IMR-90 (cell line): Measurements from ENCODE around the gene TMSB10. TPM values are rescaled to one million over a fixed set of nuclear protein-coding genes. Genes with fewer than 3 reads are reported as not detected.

Experiments used
- ATAC-seq: fragments of 200-7000 bp; cut with Tn5 transposase; 2 replicates; pipeline ENCODE4 v1.9.1; 2020; ENCODE audit warnings: low read depth, mild to moderate bottlenecking, moderate library complexity
- BruUV-seq: library from RNA; stranded (reverse); fragments of 400-500 nt; replicated peaks from 2 replicates; lab custom pipeline; 2021; lab: Mats Ljungman, UMichigan
- CTCF ChIA-PET: fragments of 300-600 bp; formaldehyde crosslinking; extraction: SDS; loops from one replicate; lab custom pipeline; 2021; ENCODE audit warnings: antibody characterized with exemption; lab: Yijun Ruan, JAX
- POLR2A ChIA-PET: fragments of 300-600 bp; sonication (Branson Sonifier 250); formaldehyde crosslinking; loops from one replicate; lab custom pipeline; 2022; ENCODE audit warnings: antibody characterized with exemption; ENCODE audit not compliant: unreplicated experiment; lab: Charles Lee
- DNase-seq: peaks from one replicate; pipeline ENCODE4 v3.0.0; 2013
- H2AFZ ChIP-seq: replicated peaks from 2 replicates; pipeline ENCODE3; 2013; ENCODE audit warnings: low read length, mild to moderate bottlenecking; ENCODE audit not compliant: poor library complexity
- H2AK5ac ChIP-seq: 2 replicates; pipeline ENCODE4 v1.6.1; 2013; ENCODE audit warnings: low read depth, low read length, inconsistent platforms
- H2AK9ac ChIP-seq: replicated peaks from 2 replicates; pipeline ENCODE3; 2013; ENCODE audit warnings: mild to moderate bottlenecking, low read depth, low read length, moderate library complexity; ENCODE audit not compliant: poor library complexity
- H2BK120ac ChIP-seq: 2 replicates; pipeline ENCODE4 v1.6.1; 2013; ENCODE audit warnings: low read depth, low read length, inconsistent platforms
- H2BK15ac ChIP-seq: 3 replicates; pipeline ENCODE4 v1.6.1; 2013; ENCODE audit warnings: low read depth, low read length, inconsistent platforms
- H2BK20ac ChIP-seq: 2 replicates; pipeline ENCODE4 v1.6.1; 2013; ENCODE audit warnings: low read depth, mild to moderate bottlenecking, inconsistent platforms, low read length, moderate library complexity
- H2BK5ac ChIP-seq: 2 replicates; pipeline ENCODE4 v1.6.1; 2013; ENCODE audit warnings: mild to moderate bottlenecking, low read depth, low read length, inconsistent platforms; ENCODE audit not compliant: poor library complexity, severe bottlenecking
- H3K14ac ChIP-seq: replicated peaks from 2 replicates; pipeline ENCODE4 v1.6.1; 2013; ENCODE audit warnings: low read depth, low read length, inconsistent platforms
- H3K18ac ChIP-seq: 2 replicates; pipeline ENCODE4 v1.6.1; 2013; ENCODE audit warnings: low read depth, low read length, control low read depth
- H3K23ac ChIP-seq: 2 replicates; pipeline ENCODE4 v1.6.1; 2013; ENCODE audit warnings: low read depth, low read length, inconsistent platforms
- H3K27ac ChIP-seq: 2 replicates; pipeline ENCODE4 v1.5.1; 2013; ENCODE audit warnings: mild to moderate bottlenecking, control low read depth, low read length; ENCODE audit not compliant: insufficient read depth
- H3K27me3 ChIP-seq: 2 replicates; pipeline ENCODE4 v1.6.1; 2013; ENCODE audit warnings: low read length; ENCODE audit not compliant: control insufficient read depth, insufficient read depth
- H3K36me3 ChIP-seq: 2 replicates; pipeline ENCODE4 v1.6.1; 2013; ENCODE audit warnings: low read length, mixed read lengths; ENCODE audit not compliant: control insufficient read depth, insufficient read depth
- H3K4ac ChIP-seq: 2 replicates; pipeline ENCODE4 v1.6.1; 2013; ENCODE audit warnings: low read depth, low read length, inconsistent platforms
- H3K4me1 ChIP-seq: 2 replicates; pipeline ENCODE4 v1.6.1; 2013; ENCODE audit warnings: low read length, mixed read lengths; ENCODE audit not compliant: control insufficient read depth, insufficient read depth
- H3K4me2 ChIP-seq: 2 replicates; pipeline ENCODE4 v1.6.1; 2013; ENCODE audit warnings: low read depth, mild to moderate bottlenecking, control low read depth, low read length, moderate library complexity
- H3K4me3 ChIP-seq: 2 replicates; pipeline ENCODE4 v1.5.1; 2013; ENCODE audit warnings: low read depth, mild to moderate bottlenecking, control low read depth, low read length, moderate library complexity; ENCODE audit not compliant: insufficient read depth
- H3K56ac ChIP-seq: 2 replicates; pipeline ENCODE4 v1.6.1; 2013; ENCODE audit warnings: low read length, inconsistent platforms; ENCODE audit not compliant: insufficient read depth; ENCODE audit errors: extremely low read depth
- H3K79me1 ChIP-seq, 2 experiments: 2 replicates each; pipeline ENCODE4 v1.6.1; 2013; ENCODE audit warnings: low read length in 2 of 2, inconsistent platforms in 1 of 2, low read depth in 1 of 2
- H3K9ac ChIP-seq: 2 replicates; pipeline ENCODE4 v1.6.1; 2013; ENCODE audit warnings: low read depth, low read length, control low read depth
- H3K9me1 ChIP-seq: 2 replicates; pipeline ENCODE4 v1.6.1; 2013; ENCODE audit warnings: low read length, inconsistent platforms; ENCODE audit not compliant: insufficient read depth
- H3K9me3 ChIP-seq: 2 replicates; pipeline ENCODE4 v1.6.1; 2013; ENCODE audit warnings: low read length; ENCODE audit not compliant: control insufficient read depth, insufficient read depth
- H4K20me1 ChIP-seq: 2 replicates; pipeline ENCODE4 v1.6.1; 2013; ENCODE audit warnings: low read length, inconsistent platforms; ENCODE audit not compliant: insufficient read depth
- H4K5ac ChIP-seq: 2 replicates; pipeline ENCODE4 v1.6.1; 2013; ENCODE audit warnings: mild to moderate bottlenecking, low read depth, low read length, control low read depth
- H4K8ac ChIP-seq, 2 experiments: 2 replicates each; pipeline ENCODE4 v1.6.1; 2013; ENCODE audit warnings: low read depth in 2 of 2, low read length in 2 of 2, control low read depth in 1 of 2, inconsistent platforms in 1 of 2
- H4K91ac ChIP-seq: 2 replicates; pipeline ENCODE4 v1.6.1; 2013; ENCODE audit warnings: low read depth, low read length, inconsistent platforms; ENCODE audit not compliant: insufficient read depth
- BHLHE40 ChIP-seq: fragments of 150-350 bp; IDR thresholded peaks from 2 replicates; pipeline ENCODE4 v1.6.1; 2016; ENCODE audit warnings: mild to moderate bottlenecking, low read depth, low read length
- CTCF ChIP-seq: conservative IDR thresholded peaks from 2 replicates; pipeline ENCODE4 v1.5.1; 2012; ENCODE audit warnings: mild to moderate bottlenecking, low read depth, low read length, improper control_type of control experiment
- MAFK ChIP-seq: IDR thresholded peaks from 2 replicates; pipeline ENCODE4 v1.6.1; 2012; ENCODE audit warnings: low read depth, low read length, improper control_type of control experiment
- MAZ ChIP-seq: IDR thresholded peaks from 2 replicates; pipeline ENCODE4 v1.6.1; 2012; ENCODE audit warnings: low read depth, mild to moderate bottlenecking, low read length, improper control_type of control experiment, moderate library complexity, borderline replicate concordance
- MXI1 ChIP-seq: IDR thresholded peaks from 2 replicates; pipeline ENCODE4 v1.6.1; 2012; ENCODE audit warnings: low read depth, mild to moderate bottlenecking, low read length, moderate library complexity, borderline replicate concordance
- POLR2A ChIP-seq: IDR thresholded peaks from 2 replicates; pipeline ENCODE4 v1.6.1; 2012; ENCODE audit warnings: mild to moderate bottlenecking, low read depth, low read length
- RAD21 ChIP-seq: IDR thresholded peaks from 2 replicates; pipeline ENCODE4 v1.6.1; 2012; ENCODE audit warnings: low read length, improper control_type of control experiment
- RFX5 ChIP-seq: IDR thresholded peaks from 2 replicates; pipeline ENCODE4 v1.8.0; 2012; ENCODE audit warnings: low read depth, mild to moderate bottlenecking, low read length, moderate library complexity
- WGBS, 2 experiments: methylation state at CpG; one replicate each; pipeline versions ENCODE4 v1.1.5 to v1.1.7; 2013; ENCODE audit warnings: missing lambda C conversion rate in 2 of 2; ENCODE audit not compliant: insufficient read length in 1 of 2; ENCODE audit errors: extremely low coverage in 2 of 2; 5-methylcytosine and 5-hydroxymethylcytosine counted together
- dilution Hi-C: fragments of 300-500 bp; cut with HindIII; formaldehyde crosslinking; loops from one replicate; pipeline ENCODE4 v1.14.3; 2018; ENCODE audit warnings: low sequenced_read_pairs; ENCODE audit not compliant: unreplicated experiment
- in situ Hi-C: fragments of 300-500 bp; cut with MboI; formaldehyde crosslinking; loops from 3 replicates; pipeline ENCODE4 v1.14.3; 2019; ENCODE audit warnings: low sequenced_read_pairs, inconsistent platforms, mixed read lengths
- intact Hi-C: fragments of 100-400 bp; cut with micrococcal nuclease; formaldehyde crosslinking; loops from 2 replicates; pipeline ENCODE4 v1.10.0; 2022
- polyA plus RNA-seq, 3 experiments: library from polyadenylated mRNA; depleted of rRNA; stranded (reverse); fragments of >200 nt; gene quantifications; 2 replicates each; pipeline ENCODE4 v1.2.3, GENCODE V29; 2012; ENCODE audit warnings: low replicate concordance in 1 of 3
- total RNA-seq: library from RNA; depleted of rRNA; stranded (reverse); fragments of >200 nt; gene quantifications from 2 replicates; pipeline ENCODE4 v1.2.3, GENCODE V29; 2012

TMSB10 gene
- total and polyA plus RNA-seq, 2 of the 4 experiments (the other 2 are of a cell fraction) = 3,620 to 5,527 TPM

GRCh38 chr2:84870306-84870705 is 35.1 kb upstream of the TMSB10 start:
- intact Hi-C loops = no loop called here
- no peak for ATAC-seq

More at GRCh38 chr2:84870306-84870705, 35.1 kb upstream of the TMSB10 start:
- dilution Hi-C loops (no loop called here), in situ Hi-C loops (loop anchor here (25.0 kb wide), 1 partner anchor 833 kb away; no protein-coding TSS in a partner anchor)
- Histone ChIP-seq H4K5ac (no peak overlapping the region), H3K9ac (no peak overlapping the region), H2BK15ac (no peak overlapping the region), H4K91ac (no peak overlapping the region), H3K9me3 (no peaks in the 10 kb centered on the region), H3K27ac (no peak overlapping the region), H3K27me3 (no peaks in the 10 kb centered on the region), H3K56ac (no peak overlapping the region), H3K9me1 (peaks cover 11% of the 10 kb centered on the region; the same call in 1 of the 2 replicates), H3K18ac (no peak overlapping the region), H2BK20ac (no peak overlapping the region), H3K79me1 (peaks cover 23 to 28% of the 10 kb centered on the region in 2 experiments), H3K36me3 (peaks cover 12% of the 10 kb centered on the region), H2BK5ac (no peak overlapping the region), H3K4me1 (peaks cover 7% of the 10 kb centered on the region), H3K4me2 (no peak overlapping the region), H2AK5ac (no peak overlapping the region), H2BK120ac (no peak overlapping the region), H2AFZ (no peak overlapping the region), H3K4ac (no peak overlapping the region), H3K14ac (no peak overlapping the region), H3K4me3 (no peak overlapping the region), H3K23ac (no peak overlapping the region), H4K20me1 (no peaks in the 10 kb centered on the region; the same call in 1 of the 2 replicates), H4K8ac (no peak overlapping the region), H2AK9ac (no peak overlapping the region)
- TF ChIP-seq RAD21 (no peak), RFX5 (no peak), CTCF (no peak), MAFK (no peak), BHLHE40 (no peak), MAZ (no peak), MXI1 (no peak), POLR2A (no peak)
- CTCF ChIA-PET = no interaction called here
- BruUV-seq = no TSS peak
- 91% methylated on average over 4 of the region's 11 CpGs; no CpG with 5 or more reads in 1 of the 2 experiments for WGBS, 2 experiments
- POLR2A ChIA-PET = no interaction called here
- no peak for DNase-seq
